GM10248 (cell line): ENCODE results near the gene UFSP2.

Source experiments
- CTCF ChIA-PET: fragments of 300-600 bp; sonication (Branson Sonifier 250); formaldehyde crosslinking; extraction: SDS; loops from one replicate; lab custom pipeline; 2021; ENCODE audit warnings: antibody characterized with exemption; lab: Yijun Ruan, JAX
- POLR2A ChIA-PET: fragments of 350-650 bp; sonication (Branson Sonifier 250); formaldehyde crosslinking; extraction: SDS; loops from one replicate; lab custom pipeline; 2020; ENCODE audit warnings: antibody characterized with exemption; lab: Yijun Ruan, JAX
- DNase-seq: peaks from one replicate; pipeline ENCODE4 v3.0.0; 2012; ENCODE audit errors: extremely low spot score
- TF ChIP-seq, protein P1 (sequence below): IDR thresholded peaks from 2 replicates; pipeline ENCODE4 v1.5.1; 2012; ENCODE audit warnings: mild to moderate bottlenecking, low read depth; ENCODE audit errors: extremely low read depth, missing control alignments, control extremely low read depth

Gene UFSP2

DNA sequence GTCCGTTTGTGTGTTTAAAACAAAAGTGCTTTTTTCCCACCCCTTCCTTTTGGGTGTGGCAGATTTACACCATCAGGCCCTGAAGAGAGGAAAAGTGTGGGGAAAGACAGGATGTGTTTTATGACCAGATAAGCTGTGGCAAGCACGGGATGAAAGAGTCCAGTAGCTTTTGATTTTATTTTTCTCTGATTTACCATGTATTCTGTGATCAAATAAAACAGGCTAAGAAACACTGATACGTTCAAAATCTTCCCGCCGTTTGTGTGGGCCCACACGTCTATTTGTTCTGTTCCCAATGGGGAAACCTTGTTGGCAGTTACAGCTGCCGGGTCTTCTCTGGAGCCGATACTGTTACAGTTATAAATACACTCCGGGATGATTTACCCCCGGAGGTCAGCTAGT lies 40.8 kb downstream of the UFSP2 start:
- CTCF ChIA-PET, result interaction anchor here (0.8 to 1.5 kb wide), 3 partner anchors 10 to 212 kb away, joined by 3 to 5 read pairs (median 3); no protein-coding TSS in a partner anchor
- POLR2A ChIA-PET, result no interaction called here
- TF ChIP-seq, protein P1, sequence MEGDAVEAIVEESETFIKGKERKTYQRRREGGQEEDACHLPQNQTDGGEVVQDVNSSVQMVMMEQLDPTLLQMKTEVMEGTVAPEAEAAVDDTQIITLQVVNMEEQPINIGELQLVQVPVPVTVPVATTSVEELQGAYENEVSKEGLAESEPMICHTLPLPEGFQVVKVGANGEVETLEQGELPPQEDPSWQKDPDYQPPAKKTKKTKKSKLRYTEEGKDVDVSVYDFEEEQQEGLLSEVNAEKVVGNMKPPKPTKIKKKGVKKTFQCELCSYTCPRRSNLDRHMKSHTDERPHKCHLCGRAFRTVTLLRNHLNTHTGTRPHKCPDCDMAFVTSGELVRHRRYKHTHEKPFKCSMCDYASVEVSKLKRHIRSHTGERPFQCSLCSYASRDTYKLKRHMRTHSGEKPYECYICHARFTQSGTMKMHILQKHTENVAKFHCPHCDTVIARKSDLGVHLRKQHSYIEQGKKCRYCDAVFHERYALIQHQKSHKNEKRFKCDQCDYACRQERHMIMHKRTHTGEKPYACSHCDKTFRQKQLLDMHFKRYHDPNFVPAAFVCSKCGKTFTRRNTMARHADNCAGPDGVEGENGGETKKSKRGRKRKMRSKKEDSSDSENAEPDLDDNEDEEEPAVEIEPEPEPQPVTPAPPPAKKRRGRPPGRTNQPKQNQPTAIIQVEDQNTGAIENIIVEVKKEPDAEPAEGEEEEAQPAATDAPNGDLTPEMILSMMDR, result no peak

DNA sequence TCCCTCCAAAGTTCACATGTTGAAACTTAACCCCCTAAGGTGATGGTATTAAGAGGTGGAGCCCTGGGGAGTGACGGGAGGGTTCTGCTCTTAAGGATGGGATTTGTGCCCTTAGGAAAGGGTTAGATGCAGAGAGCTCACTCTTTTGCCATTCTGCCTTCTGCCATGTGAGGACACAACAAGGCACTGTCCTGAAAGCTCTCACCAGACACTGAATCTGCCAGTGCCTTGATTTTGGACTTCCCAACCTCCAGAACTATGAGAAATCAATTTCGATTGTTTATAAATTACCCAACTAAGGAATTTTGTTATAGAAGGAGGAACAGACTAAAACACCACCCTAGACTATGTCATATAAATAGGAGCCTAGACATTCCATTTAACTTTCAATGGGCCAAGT lies 41.7 kb downstream of the UFSP2 start:
- DNase-seq, result no peak
- ChIA-PET CTCF (interaction anchor here (1.0 kb wide), 1 partner anchor 24 kb away, joined by 3 read pairs; no protein-coding TSS in a partner anchor), POLR2A (no interaction called here)
- TF ChIP-seq, protein P1, result no peak

More for the DNA sequence above, 40.8 kb downstream of the UFSP2 start:
- DNase-seq, result no peak

DNA sequence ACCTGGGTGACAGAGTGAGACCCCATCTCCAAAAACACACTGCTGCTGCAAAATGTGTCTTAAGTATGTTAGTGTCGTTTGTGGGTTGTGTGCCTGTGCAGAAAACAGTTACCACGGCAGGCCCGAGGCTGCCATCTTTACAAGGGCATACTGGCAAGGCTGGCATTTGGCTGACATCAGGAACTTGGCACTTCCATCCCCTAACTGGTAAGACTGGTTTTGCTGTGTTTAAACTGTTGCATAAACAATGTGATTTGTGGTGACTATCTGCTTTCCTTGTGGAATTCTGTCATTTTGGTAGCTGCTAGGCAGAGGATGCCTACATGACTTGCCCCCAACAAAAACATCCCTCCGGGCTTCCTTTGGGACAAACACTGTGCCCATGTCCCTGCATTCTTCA lies 42.3 kb downstream of the UFSP2 start:
- no peak for DNase-seq
- POLR2A ChIA-PET, result no interaction called here
- CTCF ChIA-PET, result no interaction called here
- TF ChIP-seq, protein P1, result no peak

DNA sequence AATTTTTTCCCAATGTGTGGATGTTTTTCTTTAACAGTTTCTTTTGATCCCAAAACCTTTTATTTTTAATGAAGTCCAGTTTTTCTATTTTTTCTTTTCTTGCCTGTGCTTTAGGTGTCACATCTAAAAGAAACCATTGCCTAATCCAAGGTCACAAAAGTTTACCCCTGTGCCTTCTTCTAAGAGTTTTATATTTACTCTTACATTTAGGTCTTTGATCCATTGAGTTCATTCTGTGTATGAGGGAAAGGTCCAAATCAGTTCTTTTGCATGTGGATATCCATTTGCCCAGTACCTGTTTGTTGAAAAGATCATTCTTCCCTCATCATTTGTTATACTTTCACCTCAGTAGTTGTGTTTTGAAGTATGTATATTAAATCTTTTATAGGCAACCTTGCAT lies 43.0 kb downstream of the UFSP2 start:
- CTCF ChIA-PET, result no interaction called here
- no peak for DNase-seq
- TF ChIP-seq, protein P1, result no peak
- POLR2A ChIA-PET, result no interaction called here

DNA sequence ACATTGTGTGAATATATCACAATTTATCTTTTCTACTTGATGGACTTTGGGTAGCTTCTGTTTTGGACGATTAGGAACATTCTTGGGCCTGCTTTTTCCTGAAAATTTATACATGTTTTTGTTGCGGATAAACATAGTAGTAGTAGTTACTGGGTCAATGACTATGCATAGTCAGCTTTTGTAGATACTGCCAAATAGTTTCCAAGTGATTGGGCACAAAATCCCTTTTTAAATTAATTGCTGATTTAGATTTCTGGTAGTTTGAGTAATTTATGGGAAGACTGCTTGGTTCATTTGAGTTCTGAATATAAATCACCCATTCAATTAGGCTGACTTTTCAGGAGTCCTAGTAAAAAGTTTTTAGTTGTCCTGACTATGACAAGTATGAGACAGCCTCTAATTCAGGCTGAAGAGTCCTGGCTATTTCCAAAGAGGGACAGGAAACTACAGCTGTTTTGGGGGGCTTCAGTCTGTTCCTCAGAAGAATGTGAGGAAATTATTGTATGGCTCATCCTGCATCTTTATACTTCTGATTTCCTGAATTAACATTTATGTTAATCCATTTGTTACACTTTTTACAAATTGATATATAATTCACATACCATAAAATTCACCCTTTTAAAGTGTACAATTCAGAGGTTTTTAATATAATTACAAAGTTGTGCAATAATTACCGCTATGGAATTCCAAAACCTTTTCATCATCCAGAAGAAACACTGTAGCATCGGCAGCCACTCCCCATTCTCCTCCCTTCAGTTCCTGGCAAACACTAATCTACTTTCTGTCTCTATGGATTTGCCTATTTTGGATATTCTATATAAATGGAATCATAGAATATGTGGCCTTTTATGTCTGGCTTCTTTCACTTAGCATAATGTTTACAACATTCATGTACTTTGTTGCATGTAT lies 44.2 kb downstream of the UFSP2 start:
- no peak for DNase-seq
- CTCF ChIA-PET, result interaction anchor here (1.3 kb wide), 2 partner anchors 15 to 215 kb away, joined by 3 to 4 read pairs; partner anchors contain the start of gene ANKRD37
- POLR2A ChIA-PET, result no interaction called here
- TF ChIP-seq, protein P1, result no peak

DNA sequence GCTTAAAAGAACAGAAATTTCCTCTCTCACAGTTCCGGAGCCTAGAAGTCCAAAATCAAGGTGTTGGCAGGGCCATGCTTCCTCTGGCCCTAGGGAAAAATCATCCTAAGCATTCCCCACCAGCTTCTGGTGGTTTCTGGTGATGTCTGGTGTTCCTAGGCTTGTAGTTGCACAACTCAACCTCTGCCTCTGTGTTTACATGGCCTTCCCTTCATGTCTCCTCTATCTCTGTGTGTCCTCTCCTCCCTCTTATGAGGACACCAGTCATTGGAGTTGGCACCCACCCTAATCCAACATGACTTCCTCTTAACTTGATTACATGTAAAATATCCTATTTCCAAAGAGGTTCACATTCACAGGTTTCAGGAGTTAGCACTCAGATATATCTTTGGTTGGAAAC lies 45.4 kb downstream of the UFSP2 start:
- TF ChIP-seq, protein P1, result no peak
- ChIA-PET CTCF (interaction anchor here (0.7 to 1.6 kb wide), 5 partner anchors 12 to 216 kb away, joined by 3 to 4 read pairs (median 3); partner anchors contain the start of gene ANKRD37), POLR2A (no interaction called here)
- no peak for DNase-seq
